AG09309 (cell line): ENCODE data around the gene DDAH1.

Experiments
- DNase-seq: peaks from one replicate; pipeline ENCODE4 v3.0.0-alpha.2; 2010; ENCODE audit warnings: low read depth
- H3K4me3 ChIP-seq: 2 replicates; pipeline ENCODE4 v1.5.1; 2011; ENCODE audit warnings: mild to moderate bottlenecking, low read depth, low read length, moderate library complexity; ENCODE audit not compliant: control insufficient read depth
- CTCF ChIP-seq: IDR thresholded peaks from 2 replicates; pipeline ENCODE4 v1.5.1; 2011; ENCODE audit warnings: mild to moderate bottlenecking, low read depth, low read length, inconsistent platforms; ENCODE audit not compliant: insufficient read depth, control insufficient read depth; ENCODE audit errors: missing control alignments

The DDAH1 gene

DNA sequence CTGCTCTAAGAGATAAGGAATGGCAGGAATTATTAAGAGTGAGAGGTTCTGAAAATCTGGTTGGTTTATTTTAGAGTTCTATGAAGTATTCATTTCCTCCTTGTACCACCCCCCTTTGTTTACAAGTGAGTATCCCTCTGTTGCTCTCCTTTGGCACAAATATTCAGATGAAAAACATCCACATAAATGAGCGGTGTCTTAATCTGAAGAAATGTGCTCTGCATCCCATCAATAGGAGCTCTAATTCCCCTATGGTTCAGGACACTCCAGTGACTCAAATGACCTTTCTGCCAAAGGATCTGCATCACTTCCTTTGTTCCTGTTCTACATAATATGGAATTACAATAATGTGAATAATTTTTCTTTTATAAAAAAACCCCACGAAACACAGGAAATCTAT is 16.6 kb downstream of the DDAH1 start:
- no peak overlapping the region for H3K4me3 ChIP-seq
- no peak for DNase-seq
- TF ChIP-seq CTCF: no peak

- H3K4me3 ChIP-seq: no peak overlapping the region
- no peak for DNase-seq
- TF ChIP-seq CTCF: no peak
Measured at GRCh38 chr1:85447006-85447943, 17.7 kb downstream of the DDAH1 start.

GRCh38 chr1:85445906-85446305 is 19.1 kb downstream of the DDAH1 start:
- no peak for TF ChIP-seq CTCF
- H3K4me3 ChIP-seq: no peak overlapping the region
- peak; percentile 70 for DNase-seq

DNA sequence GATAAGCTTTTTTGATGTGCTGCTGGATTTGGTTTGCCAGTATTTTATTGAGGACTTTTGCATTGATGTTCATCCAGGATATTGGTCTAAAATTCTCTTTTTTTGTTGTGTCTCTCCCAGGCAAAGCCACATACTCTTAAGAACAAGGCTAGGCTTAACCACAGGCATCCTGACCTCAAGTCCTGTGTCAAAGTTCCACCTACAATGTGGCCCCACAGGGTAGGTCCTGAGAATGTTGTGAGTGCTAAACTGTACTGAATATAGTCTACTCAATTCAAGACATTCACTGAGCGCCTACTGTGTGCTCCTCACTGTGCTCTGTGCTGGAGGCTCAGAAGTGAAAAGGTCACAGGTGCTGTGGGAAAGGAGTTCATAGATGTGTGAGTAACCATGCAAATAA is 20.6 kb downstream of the DDAH1 start:
- no peak for TF ChIP-seq CTCF

DNA sequence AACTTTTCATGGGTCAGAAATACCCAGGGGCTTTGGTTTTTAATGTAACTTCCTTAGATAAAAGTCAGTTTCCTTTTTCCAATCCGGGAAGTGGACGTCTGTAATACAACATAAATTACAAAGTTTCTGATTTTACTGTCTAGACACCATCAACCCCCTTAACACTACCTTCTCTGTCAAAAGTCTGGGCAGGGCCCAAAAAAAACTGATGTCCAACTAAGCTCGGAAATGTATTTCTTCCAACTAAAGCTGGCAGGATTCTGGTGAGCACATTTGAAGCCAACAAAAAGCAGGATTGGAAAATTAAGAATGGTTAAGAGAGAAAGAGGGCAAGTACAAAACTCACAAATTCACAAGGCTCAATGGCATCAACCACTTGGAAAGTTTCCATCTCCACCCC is 24.3 kb downstream of the DDAH1 start:
- H3K4me3 ChIP-seq: no peak overlapping the region
- no peak for TF ChIP-seq CTCF

More for the DNA sequence above, 20.6 kb downstream of the DDAH1 start:
- no peak for DNase-seq
- no peak overlapping the region for H3K4me3 ChIP-seq

DNA sequence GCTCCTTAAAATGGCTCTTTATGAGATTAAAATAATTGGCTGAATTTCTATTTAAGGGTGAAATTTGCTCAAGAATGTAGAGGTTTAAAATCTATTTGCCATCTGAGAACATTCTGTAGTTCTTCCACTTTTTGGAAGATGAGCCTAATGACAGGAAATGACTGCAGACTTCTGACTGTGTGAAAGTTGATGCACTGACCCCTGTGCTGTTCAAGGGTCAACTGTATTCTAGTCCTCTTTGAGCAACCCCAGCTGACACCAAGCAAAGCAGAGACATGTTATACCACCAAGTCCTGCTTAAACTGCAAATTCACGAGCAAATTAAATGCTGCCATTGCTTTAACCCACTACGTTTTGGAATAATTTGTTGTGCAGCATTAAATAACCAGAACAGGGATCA is 26.6 kb downstream of the DDAH1 start:
- DNase-seq: no peak
- TF ChIP-seq CTCF: no peak
- H3K4me3 ChIP-seq: no peak overlapping the region

More for the DNA sequence above, 24.3 kb downstream of the DDAH1 start:
- no peak for DNase-seq
